ENCODE data around the gene ARHGEF37. TPM values are rescaled to one million over a fixed set of nuclear protein-coding genes. Genes with fewer than 3 reads are reported as not detected.

ARHGEF37 gene
- total RNA-seq, 1 donor from 2014 or later: 17.7 TPM

- Histone ChIP-seq H3K4me1 (peaks cover 35% of the 10 kb centered on the region), H3K27ac (no peak overlapping the region), H3K4me3 (no peak overlapping the region), H3K27me3 (no peaks in the 10 kb centered on the region), H3K36me3 (no peaks in the 10 kb centered on the region), H3K9me3 (no peaks in the 10 kb centered on the region)
- intact Hi-C loops (cut with DNase I): loop anchor here (2.0 to 10.0 kb wide), 2 partner anchors 186 to 358 kb away; no protein-coding TSS in a partner anchor
- TF ChIP-seq CTCF (IDR thresholded peaks at IDR 0.05): peak; percentile 75 to 93 (median 87)
- TF ChIP-seq POLR2AphosphoS5 (IDR thresholded peaks at IDR 0.05; ENCODE audit: insufficient read depth in 1 of 2, low read depth in 1 of 2): no peak
- DNase-seq (ENCODE audit: extremely low spot score in 2 of 2): no peak
These were observed 55.6 kb downstream of the ARHGEF37 start for GRCh38 chr5:149636861-149637246.

- H3K36me3 ChIP-seq: no peaks in the 10 kb centered on the region
- no peak overlapping the region for H3K27ac ChIP-seq
- no peak overlapping the region for H3K4me3 ChIP-seq
- no peaks in the 10 kb centered on the region for H3K27me3 ChIP-seq
- H3K4me1 ChIP-seq: peaks cover 22% of the 10 kb centered on the region
- no peak for DNase-seq (ENCODE audit: extremely low spot score in 2 of 2)
- no peaks in the 10 kb centered on the region for H3K9me3 ChIP-seq
- no peak for TF ChIP-seq POLR2A (IDR thresholded peaks at IDR 0.05)
- no peak for TF ChIP-seq POLR2AphosphoS5 (IDR thresholded peaks at IDR 0.05; ENCODE audit: insufficient read depth in 1 of 2, low read depth in 1 of 2)
- no peak for TF ChIP-seq CTCF (IDR thresholded peaks at IDR 0.05)
- intact Hi-C loops (cut with DNase I): loop anchor here (10.0 kb wide), 1 partner anchor 357 kb away; no protein-coding TSS in a partner anchor
These were observed 56.8 kb downstream of the ARHGEF37 start for GRCh38 chr5:149638136-149638535.

DNA sequence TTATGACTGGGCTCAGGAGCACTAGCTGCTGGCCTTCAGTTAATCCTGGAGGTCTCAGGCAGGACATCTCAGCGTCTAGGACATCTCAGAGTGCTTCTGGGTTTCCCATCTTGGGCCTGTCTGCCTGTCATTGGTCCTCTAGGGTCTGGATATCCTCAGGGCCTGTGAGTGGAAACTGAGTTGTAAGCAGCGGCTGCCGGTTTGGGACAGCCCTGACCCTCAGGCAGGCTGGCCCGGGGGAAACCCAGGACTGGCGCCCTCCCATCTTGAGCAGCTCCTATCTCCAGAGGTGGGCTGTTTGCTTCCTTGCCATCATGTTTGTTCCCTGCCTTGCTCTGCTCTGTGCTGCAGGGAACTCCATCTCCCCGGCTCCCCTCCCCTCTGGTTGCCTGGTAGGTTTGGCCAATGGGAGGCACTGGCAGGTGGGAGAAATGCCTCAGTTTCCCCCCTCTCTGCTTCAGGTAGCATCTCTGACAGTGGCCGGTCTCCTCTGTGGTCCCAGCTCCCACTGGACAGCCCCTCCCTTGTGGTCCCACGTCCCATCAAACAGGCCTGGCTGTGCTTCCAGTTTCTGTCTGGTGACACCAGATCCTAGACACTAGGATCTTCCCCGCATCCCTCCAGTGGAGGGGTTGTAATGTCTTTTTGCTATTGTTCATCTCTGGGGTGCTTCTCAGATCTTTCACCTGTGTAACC, 57.4 kb downstream of the ARHGEF37 start:
- DNase-seq (ENCODE audit: extremely low spot score in 2 of 2): no peak
- TF ChIP-seq POLR2AphosphoS5 (IDR thresholded peaks at IDR 0.05; ENCODE audit: insufficient read depth in 1 of 2, low read depth in 1 of 2) (no peak), POLR2A (IDR thresholded peaks at IDR 0.05) (no peak), CTCF (IDR thresholded peaks at IDR 0.05) (no peak)
- intact Hi-C loops (cut with DNase I): loop anchor here (10.0 kb wide), 1 partner anchor 356 kb away; no protein-coding TSS in a partner anchor
- H3K4me3 ChIP-seq: no peak overlapping the region
- no peaks in the 10 kb centered on the region for H3K27me3 ChIP-seq
- no peak overlapping the region for H3K27ac ChIP-seq
- H3K36me3 ChIP-seq: no peaks in the 10 kb centered on the region
- no peaks in the 10 kb centered on the region for H3K9me3 ChIP-seq
- H3K4me1 ChIP-seq: peaks cover 18% of the 10 kb centered on the region

GRCh38 chr5:149639737-149640136, 58.4 kb downstream of the ARHGEF37 start:
- intact Hi-C loops (cut with DNase I): loop anchor here (10.0 kb wide), 1 partner anchor 355 kb away; no protein-coding TSS in a partner anchor
- no peaks in the 10 kb centered on the region for H3K27me3 ChIP-seq
- no peak for DNase-seq (ENCODE audit: extremely low spot score in 2 of 2)
- no peaks in the 10 kb centered on the region for H3K36me3 ChIP-seq
- H3K4me1 ChIP-seq: peaks cover 18% of the 10 kb centered on the region
- peak overlapping the region; percentile 46 for H3K27ac ChIP-seq
- TF ChIP-seq POLR2A (IDR thresholded peaks at IDR 0.05) (no peak), POLR2AphosphoS5 (IDR thresholded peaks at IDR 0.05; ENCODE audit: insufficient read depth in 1 of 2, low read depth in 1 of 2) (no peak), CTCF (IDR thresholded peaks at IDR 0.05) (no peak)
- H3K9me3 ChIP-seq: no peaks in the 10 kb centered on the region
- H3K4me3 ChIP-seq: no peak overlapping the region

DNA sequence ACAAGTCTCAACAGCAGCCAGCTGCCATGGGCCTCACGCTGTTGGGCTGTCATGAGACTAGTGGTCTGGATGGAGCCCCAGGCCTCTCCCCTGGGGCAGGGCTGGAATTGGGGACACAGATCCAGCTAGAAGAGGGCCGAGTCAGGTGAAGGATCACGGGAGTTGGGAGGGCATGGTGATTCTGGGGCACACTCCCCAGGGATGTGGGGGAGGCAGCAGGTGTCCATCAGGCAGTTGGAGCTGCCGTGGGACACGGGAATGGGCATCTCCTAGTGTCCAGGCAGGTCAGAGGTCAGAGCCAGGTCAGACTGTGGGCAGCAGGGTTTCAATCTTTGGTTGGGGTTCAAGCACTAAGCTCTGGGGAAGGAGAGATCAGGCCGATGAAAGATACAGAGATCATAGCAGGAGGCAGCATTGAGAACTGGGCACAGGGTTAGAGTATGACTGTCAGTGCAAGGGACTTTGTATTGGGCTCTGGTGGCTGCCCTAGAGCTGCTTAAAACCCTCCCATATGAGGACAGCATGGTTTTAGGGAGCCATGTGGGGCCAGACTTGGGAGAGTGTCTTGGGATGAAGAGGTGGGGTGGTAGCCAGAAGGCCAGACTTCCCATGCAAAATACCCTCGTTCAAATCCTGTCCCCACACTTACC, 59.2 kb downstream of the ARHGEF37 start:
- no peaks in the 10 kb centered on the region for H3K9me3 ChIP-seq
- H3K27me3 ChIP-seq: no peaks in the 10 kb centered on the region
- H3K36me3 ChIP-seq: no peaks in the 10 kb centered on the region
- intact Hi-C loops (cut with DNase I): no loop called here
- no peak for DNase-seq (ENCODE audit: extremely low spot score in 2 of 2)
- peaks cover 18% of the 10 kb centered on the region for H3K4me1 ChIP-seq
- TF ChIP-seq POLR2AphosphoS5 (IDR thresholded peaks at IDR 0.05; ENCODE audit: insufficient read depth in 1 of 2, low read depth in 1 of 2) (no peak), CTCF (IDR thresholded peaks at IDR 0.05) (no peak), POLR2A (IDR thresholded peaks at IDR 0.05) (no peak)
- peak overlapping the region; percentile 46 for H3K27ac ChIP-seq
- peak overlapping the region in 1 of 2 donors; percentile 8 for H3K4me3 ChIP-seq
